GM08714 (cell line): ENCODE measurements around the gene MYL7.

Source experiments
- H3K4me3 ChIP-seq: fragments of 200-500 bp; sonication (Bioruptor generic); 2 replicates; pipeline ENCODE4 v1.5.1; 2014; ENCODE audit warnings: mild to moderate bottlenecking, low read length, inconsistent platforms
- ZNF274 ChIP-seq: IDR thresholded peaks from 2 replicates; pipeline ENCODE4 v1.6.1; 2012; ENCODE audit warnings: mild to moderate bottlenecking, low read depth, low read length

MYL7 gene

DNA sequence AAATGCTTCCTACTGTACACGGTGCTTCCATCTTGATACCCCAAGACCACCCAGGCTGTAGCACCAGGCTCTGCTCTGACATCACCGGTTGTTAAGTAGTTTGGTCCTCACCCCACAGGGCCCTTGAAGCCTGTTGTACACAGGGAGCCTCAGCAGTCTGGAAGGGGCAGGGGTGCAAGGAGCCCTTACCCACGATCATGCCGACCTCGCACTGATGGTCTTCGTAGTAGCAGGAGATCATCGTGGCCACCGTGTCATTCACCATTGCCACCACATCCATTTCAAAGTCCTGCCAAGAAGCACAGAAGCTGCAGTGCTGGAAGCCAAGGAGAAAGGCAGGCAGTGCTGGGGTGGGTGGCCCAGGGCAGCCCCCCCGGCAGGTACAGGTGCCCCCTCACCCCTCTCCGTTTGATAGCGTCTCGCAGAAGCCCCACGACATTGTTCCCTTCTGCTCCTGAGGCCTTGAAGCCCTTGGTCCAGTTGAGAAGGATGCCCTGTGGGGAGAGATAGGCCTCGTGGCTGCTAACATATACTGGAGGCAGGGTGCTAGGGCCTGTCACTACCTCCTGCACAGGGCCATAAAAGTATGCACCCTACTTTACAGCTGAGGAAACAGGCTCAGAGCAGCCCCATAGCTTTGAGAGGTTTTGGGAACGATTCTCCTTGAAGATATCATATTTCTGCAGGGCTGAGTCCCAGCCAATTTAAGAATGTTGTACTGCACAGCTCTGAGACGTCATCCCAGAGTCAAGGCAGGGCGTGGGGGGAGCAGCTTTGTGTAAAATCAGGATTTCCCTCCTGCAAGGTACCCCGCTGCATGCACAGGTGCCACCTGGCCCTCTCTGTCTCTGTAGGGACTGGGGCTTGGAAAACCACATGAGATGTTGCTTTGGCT is 8.7 kb upstream of the MYL7 start:
- H3K4me3 ChIP-seq, result no peak overlapping the region
- TF ChIP-seq ZNF274, result no peak

DNA sequence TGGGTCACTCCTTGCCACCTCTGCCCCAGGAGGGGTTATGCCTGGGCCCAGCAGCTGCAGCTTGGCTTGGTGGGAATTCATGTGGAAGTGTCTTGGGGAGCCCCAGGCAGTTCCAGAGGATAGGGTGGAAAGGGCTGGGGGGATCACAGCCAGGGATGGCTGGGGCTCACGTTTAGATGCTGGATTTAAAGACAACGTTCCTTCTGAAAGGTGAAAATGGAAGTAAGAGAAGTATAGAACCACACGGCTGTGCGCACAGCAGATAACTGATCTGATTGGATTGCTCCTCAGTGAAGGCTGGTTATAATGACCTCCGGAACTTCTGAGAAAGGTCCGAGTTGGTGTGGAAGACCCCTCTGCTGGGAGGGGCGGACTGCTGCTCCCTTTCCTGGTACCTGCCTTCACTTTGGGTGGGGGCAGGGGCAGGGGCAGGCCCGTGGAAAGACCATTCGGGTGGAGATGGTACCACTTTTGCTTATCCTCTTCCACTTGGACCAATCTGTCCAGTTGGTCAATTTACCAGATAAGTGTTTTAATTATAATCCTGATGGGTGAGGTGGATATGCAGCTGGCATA is 7.9 kb upstream of the MYL7 start:
- H3K4me3 ChIP-seq, result no peak overlapping the region
- no peak for TF ChIP-seq ZNF274

DNA sequence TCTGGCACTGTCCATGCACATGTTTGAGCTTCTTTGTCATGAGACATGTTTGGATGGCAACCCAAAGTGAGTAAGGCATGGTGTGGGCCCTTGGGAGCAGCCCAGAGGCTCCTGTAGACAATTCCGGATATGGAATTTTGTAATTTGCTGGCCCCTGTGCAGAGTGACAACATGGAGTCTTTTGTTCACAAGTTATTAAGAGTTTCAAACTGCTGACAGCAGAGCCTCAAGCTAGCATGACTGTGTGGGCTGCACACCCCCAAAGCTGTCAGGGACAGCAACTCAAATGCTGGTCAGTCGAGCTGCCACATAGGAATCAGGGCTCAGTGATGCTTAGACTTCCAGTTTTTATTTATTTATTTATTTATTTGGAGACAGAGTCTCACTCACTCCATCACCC is 7.0 kb upstream of the MYL7 start:
- no peak overlapping the region for H3K4me3 ChIP-seq
- no peak for TF ChIP-seq ZNF274

DNA sequence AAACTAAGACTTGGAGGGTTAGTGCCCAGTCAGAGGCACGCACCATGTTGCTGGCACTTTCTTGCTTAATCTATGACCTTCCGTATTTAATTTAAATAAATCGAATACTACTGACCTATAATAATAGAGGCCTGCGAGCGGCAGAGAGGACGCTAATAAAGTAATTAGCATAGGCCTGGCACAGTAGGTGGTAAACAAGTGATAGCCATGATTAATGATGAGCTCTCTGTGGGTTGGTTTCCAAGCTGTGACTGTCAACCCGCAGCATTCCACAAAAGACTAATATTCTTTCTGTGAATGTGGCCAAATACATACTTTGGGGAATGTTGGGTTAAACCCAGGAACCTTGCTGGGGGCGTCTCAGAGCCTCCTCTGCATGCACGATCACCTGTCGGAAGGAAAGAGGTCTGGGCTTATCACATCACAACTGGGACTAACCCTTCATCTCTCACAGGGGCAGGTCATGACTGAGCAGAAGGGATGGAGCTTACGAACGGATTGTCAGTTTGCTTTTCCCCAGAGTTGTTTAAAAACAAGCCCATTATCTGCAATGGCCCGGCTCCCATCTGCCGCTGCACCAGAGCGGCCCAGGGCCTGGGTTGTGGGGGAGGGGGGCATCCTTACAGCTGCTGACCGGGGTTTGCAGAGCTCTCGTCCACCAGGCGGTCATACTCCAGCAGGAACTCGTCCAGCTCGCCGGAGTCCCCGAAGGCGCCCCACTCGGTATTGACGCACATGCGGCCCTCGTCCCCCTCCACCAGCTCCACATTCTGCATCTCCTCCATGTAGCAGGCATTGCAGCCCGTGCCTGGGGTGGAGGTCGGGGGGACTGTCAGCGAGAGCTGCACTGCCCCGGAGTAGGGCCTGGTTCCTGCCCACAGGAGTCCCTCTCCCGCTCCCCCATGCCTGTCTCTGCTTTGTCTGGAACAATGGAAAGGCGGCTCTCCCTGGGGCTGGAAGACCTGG is 6.2 kb upstream of the MYL7 start:
- TF ChIP-seq ZNF274, result no peak
- no peak overlapping the region for H3K4me3 ChIP-seq

DNA sequence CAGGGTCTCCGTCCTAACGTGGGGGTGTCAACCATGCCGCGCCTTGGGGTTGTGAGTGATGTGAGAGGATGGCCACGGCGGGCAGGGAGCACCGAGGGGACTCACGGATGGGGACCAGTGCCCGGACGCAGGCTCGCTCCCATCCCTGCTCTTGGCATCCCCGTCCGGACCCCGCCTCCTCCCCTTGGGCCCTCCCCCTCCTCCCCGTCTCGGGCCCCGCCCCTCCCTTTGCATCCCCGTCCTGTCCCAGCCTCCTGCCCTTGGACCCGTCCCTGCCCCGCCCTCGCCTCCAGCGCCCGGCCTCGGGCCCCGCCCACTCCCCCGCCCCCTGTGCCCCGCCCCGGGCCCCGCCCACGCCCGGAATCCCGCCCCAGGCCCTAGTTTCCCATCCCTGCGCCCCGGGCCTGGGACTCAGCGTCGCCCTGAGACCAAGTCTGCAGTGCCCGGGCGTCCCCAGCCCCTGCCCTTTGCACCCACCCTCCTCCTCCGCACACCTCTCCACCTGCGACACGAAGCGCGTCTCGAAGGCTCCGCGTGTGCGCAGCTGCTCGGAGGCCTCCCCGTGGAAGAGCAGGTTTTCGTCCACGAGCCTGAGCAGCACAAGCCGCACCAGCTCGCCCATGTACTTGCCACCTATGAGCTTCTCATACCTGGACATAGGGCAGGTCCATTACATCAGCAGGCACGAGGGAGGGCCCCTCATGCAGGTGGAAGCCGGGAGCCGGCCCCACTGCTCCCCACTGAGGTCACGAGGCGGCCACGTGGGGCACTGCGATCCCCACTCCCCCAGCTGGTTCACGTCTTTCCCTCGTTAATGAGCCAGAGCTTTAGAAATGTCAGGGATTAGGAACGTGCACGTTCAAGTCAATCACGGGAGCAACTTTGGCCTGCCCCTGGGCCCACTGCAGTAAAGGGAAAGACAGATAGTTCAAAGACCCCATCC is 5.1 kb upstream of the MYL7 start:
- H3K4me3 ChIP-seq, result peak overlapping the region; percentile 24; the same call in 1 of the 2 replicates
- TF ChIP-seq ZNF274, result no peak

DNA sequence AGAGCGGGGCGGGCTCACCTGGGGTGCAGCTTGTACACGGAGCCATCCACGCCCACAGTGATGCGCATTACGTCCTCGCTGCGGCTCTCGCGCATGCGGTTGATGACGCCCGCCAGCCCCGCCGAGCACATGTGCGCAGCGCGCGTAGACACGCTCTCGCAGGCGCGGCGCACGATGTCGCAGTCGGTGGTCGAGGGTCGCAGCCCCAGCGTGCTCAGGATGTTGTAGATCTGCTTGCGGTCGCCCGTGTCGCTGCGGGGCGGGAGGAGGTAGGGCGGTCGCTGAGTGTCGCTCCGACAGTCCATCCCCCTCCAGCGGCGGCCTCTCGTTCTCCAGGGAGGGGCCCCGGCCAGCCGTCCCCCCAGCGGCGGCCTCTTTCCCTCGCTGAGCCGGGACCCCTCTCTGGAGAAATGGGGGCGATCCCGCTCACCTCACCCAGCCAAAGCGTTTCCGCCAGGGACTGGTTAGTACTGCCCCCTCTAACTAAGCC is 4.4 kb upstream of the MYL7 start:
- peak overlapping the region; percentile 24; the same call in 1 of the 2 replicates for H3K4me3 ChIP-seq
- no peak for TF ChIP-seq ZNF274

DNA sequence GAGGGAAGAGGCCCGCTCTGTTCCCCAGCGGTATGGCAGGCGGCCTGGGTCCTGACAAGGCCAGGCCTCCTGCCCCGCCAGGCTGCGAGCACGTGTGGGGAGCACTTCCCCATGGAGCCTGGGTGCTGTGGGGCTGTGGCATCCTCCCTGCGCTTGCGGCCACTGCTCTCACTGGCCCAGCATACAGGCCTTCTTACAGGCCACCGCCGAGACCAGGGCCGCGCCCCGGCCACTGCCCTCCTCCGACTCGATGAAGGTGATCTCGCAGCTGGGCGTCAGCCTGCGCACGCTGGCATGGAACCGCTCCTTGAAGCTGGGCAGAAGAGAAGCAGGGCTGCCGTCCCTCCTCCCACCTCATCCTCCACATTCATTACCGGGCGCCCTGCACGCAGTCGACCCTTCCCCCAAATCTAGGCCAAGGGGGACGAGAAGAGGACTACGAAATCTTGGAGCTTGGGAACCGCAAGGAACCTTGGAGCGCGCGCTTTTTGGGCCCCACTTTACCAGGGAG is 3.9 kb upstream of the MYL7 start:
- H3K4me3 ChIP-seq, result no peak overlapping the region
- no peak for TF ChIP-seq ZNF274

DNA sequence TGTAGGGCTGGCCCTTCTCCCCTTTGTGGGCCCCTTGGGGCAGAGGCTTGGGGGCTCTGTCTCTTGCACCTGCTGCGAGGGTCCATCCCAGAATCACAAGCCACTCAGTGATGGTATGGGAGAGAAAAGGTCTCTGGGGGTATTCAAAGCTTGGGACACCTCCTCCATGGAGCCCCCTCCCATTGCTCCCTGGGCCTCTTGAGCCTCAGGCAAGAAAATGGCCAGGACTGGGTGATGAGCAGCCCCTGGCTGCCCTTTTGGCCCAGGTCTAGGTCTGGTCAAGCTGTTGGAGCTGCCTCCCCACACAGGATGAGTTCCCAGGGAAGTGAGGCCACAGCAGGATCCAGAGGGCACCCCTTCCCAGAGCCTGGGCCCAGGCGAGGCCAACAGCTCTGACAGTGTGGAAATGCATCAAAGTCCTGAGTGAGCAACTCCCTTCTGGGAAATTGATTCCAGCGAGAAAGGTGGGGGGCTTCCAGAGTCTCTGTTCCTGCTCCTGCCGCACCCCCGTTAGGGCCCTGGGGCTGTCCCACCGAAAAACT is 3.4 kb upstream of the MYL7 start:
- no peak overlapping the region for H3K4me3 ChIP-seq
- no peak for TF ChIP-seq ZNF274

DNA sequence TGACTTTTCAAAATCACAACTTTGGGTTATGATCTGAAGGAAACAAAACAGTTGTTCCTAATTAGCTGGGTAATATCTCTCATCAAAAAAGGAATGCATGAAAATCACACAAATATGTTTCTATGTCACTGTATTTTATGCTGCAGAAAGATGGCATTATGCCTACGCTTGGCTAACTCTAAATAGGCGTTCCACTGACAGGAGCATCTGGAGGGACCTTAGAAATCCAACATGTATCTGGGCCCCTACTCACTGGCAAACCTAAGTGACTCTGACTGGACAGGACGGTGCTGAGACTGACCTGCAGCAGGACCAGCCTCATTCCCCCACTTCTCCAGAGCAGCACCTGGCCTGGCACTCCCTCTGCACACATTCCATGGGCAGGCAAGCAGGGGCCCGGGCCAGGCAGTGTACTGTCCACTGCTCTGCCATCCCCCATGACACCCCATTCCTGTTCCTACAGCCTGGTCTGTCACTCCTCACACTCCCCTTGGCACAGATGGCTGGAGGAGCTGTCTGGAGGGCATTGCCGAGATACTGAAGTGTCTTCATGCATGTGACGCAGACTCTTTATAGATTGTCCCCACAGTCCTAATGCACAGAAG is 2.6 kb upstream of the MYL7 start:
- TF ChIP-seq ZNF274, result no peak
- no peak overlapping the region for H3K4me3 ChIP-seq

DNA sequence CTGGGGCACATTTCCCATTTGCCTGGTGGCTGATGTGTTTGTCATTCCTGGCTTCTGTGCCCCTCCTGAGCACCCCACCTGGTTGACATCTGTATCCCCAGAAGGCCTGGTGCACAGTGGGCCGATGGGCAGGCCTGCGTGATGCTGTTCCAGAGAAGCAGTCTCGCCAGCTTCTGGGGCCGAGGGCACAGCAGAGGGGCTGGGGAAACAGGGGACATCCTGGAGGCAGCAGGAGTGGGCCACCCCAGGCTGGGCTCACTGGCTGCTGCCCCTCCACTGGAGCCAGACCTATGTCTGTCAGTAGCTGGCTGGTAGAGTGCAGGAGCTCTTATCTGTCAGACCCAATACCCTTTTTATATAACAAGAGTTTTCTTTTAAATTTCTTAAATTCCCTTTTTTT is 896 bp upstream of the MYL7 start:
- no peak for TF ChIP-seq ZNF274
- no peak overlapping the region for H3K4me3 ChIP-seq

DNA sequence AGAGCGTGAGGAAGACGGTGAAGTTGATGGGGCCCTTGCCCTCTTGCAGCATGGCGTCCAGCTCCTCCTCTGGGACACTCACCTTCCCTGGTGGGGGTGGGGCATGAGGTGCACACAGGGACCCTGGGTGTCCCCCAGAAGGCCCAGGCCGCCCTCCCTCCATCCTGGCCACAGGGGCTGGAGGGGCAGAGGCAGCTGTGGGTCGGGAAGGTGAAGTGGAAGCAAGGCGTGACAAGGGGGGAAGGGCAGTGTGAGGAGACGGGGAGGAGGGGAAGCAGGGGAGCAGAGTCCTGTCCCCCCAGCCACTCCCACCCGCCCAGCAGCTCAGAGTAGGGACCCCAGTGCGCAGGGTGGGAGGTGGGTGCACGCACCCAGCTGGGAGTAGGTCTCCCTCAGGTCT is 791 bp downstream of the MYL7 start:
- no peak overlapping the region for H3K4me3 ChIP-seq
- no peak for TF ChIP-seq ZNF274

DNA sequence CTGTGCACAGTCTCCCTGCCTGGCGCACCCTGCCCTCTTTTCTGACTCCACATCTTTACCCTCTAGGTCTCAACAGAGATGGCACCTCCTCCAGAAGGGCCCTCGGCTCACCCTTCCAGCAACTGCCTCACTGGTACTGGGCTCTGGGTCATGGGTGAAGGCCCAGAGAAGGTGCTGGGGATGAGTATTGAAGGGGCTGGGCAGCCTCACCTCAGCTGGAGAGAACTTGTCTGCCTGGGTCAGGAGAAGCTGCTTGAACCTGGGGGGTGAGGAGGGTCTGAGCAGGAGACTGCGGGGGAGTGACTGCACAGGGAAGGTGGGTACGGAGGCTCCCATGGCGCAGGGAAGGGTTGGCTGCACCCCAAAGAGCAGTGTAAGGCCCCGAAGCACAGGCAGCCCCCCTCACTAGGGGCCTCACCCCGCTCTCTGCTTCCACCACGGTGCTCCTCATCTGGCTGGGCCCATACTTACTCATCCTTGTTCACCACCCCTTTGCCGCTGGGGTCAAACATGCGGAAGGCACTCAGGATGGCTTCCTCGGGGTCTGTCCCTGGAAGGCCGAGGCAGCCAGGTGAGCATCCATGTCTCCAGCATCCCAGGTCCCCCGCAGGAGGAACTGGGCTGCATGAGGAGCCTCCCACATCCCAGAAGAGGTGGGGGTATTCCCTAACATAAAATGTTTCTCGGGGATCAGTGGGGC is 1.7 kb downstream of the MYL7 start:
- TF ChIP-seq ZNF274, result no peak
- H3K4me3 ChIP-seq, result no peak overlapping the region
